Measurements from ENCODE around the gene NEUROD2. TPM values are rescaled to one million over a fixed set of nuclear protein-coding genes. Genes with fewer than 3 reads are reported as not detected.
A peak's percentile ranks its signal among the peaks of the same experiment; 100 is the strongest.

Gene NEUROD2
- polyA plus RNA-seq, 2 of the 4 experiments (the other 2 are of a cell fraction), result not detected

GRCh38 chr17:39576187-39576586, 31.5 kb downstream of the NEUROD2 start:
- Histone ChIP-seq H3K27ac (no peak overlapping the region), H3K9me3 (peaks cover 3% of the 10 kb centered on the region; the same call in 1 of the 3 replicates), H3K4me2 (no peak overlapping the region), H3K4me1 (peaks cover 5% of the 10 kb centered on the region; the same call in 2 of the 3 replicates), H3K4me3 (no peak overlapping the region)
- TF ChIP-seq CHD4 (IDR thresholded peaks at IDR 0.05; ENCODE audit: borderline replicate concordance) (no peak), SMC3 (IDR thresholded peaks at IDR 0.05) (no peak), PBX3 (IDR thresholded peaks at IDR 0.05) (no peak), CTCF (IDR thresholded peaks at IDR 0.05) (peak; percentile 45; the same call in 2 of the 3 replicates), TP53 (CRISPR knock-in tag; IDR thresholded peaks at IDR 0.05) (no peak), RAD21 (conservative IDR thresholded peaks at IDR 0.05 in 1 of 2, IDR thresholded peaks at IDR 0.05 in 1 of 2) (peak in 1 of 2 experiments; percentile 32; a peak in 2 of 5 replicates), BCL3 (IDR thresholded peaks at IDR 0.05) (no peak), USF2 (IDR thresholded peaks at IDR 0.05) (no peak), JUNB (IDR thresholded peaks at IDR 0.05) (no peak), RCOR1 (IDR thresholded peaks at IDR 0.05; ENCODE audit: low read depth, low read length) (no peak), BHLHE40 (IDR thresholded peaks at IDR 0.05; ENCODE audit: low read depth, low read length) (no peak), MAZ (IDR thresholded peaks at IDR 0.05; ENCODE audit: borderline replicate concordance, low read depth, low read length) (no peak), HOXB5 (CRISPR knock-in tag; IDR thresholded peaks at IDR 0.05) (no peak), NR3C1 (IDR thresholded peaks at IDR 0.05) (no peak), ZNF302 (CRISPR knock-in tag; IDR thresholded peaks at IDR 0.05) (no peak), HES2 (IDR thresholded peaks at IDR 0.05) (no peak)
- ChIA-PET CTCF (interaction anchor here (0.6 to 8.8 kb wide), 21 partner anchors 10 to 564 kb away, joined by 3 to 145 read pairs (median 5); no protein-coding TSS in a partner anchor), POLR2A (no interaction called here)
- 22% methylated on average over 7 of the region's 7 CpGs for WGBS (ENCODE audit: missing lambda C conversion rate)
- ATAC-seq, result peak; percentile 51 to 72; a peak in 4 of 6 replicates
- peak; percentile 41 to 80 for DNase-seq (ENCODE audit: low read depth in 1 of 2, low spot score in 1 of 2)
- FAIRE-seq, result no peak

GRCh38 chr17:39573447-39574298, 34.0 kb downstream of the NEUROD2 start:
- FAIRE-seq (peak; percentile 67), DNase-seq (ENCODE audit: low read depth in 1 of 2, low spot score in 1 of 2) (peak; percentile 81 to 95), ATAC-seq (peak; percentile 91 to 96)
- Histone ChIP-seq H3K9me3 (peaks cover 8% of the 10 kb centered on the region; the same call in 1 of the 3 replicates), H3K27ac (peak overlapping the region; percentile 74 to 90), H3K4me3 (peak overlapping the region; percentile 57), H3K4me1 (peaks cover 5% of the 10 kb centered on the region; the same call in 2 of the 3 replicates), H3K4me2 (peak overlapping the region; percentile 84)
- 4% methylated on average over 30 of the region's 66 CpGs for WGBS (ENCODE audit: missing lambda C conversion rate)
- ChIA-PET CTCF (interaction anchor here (0.8 to 11.3 kb wide), 5 partner anchors 17 to 61 kb away, joined by 3 to 118 read pairs (median 11); no protein-coding TSS in a partner anchor), POLR2A (interaction anchor here (0.5 to 1.5 kb wide), 6 partner anchors 15 to 374 kb away, joined by 3 to 5 read pairs (median 4); partner anchors contain the start of genes CDK12 and RPL19)
- TF ChIP-seq FOSL2 (IDR thresholded peaks at IDR 0.05), result no peak
- TF ChIP-seq FOSL2 (CRISPR knock-in tag; IDR thresholded peaks at IDR 0.05), result no peak
- no peak for TF ChIP-seq CBX8 (IDR thresholded peaks at IDR 0.05)
- TF ChIP-seq CHD2 (IDR thresholded peaks at IDR 0.05; ENCODE audit: low read length, partially characterized antibody), result no peak
- TF ChIP-seq CHD4 (IDR thresholded peaks at IDR 0.05; ENCODE audit: borderline replicate concordance), result no peak
- 0 out of 2 replicates have a peak, but pooled peaks have one; percentile 78 for TF ChIP-seq FOSB (CRISPR knock-in tag; IDR thresholded peaks at IDR 0.05)
- TF ChIP-seq HDAC2 (IDR thresholded peaks at IDR 0.05), result no peak
- 0 out of 2 replicates have a peak, but pooled peaks have one; percentile 53 for TF ChIP-seq NPAS2 (CRISPR knock-in tag; IDR thresholded peaks at IDR 0.05; ENCODE audit: borderline replicate concordance)
- TF ChIP-seq EHMT2 (IDR thresholded peaks at IDR 0.05; ENCODE audit: low read depth), result no peak
- peak; percentile 44 for TF ChIP-seq POLR2A (IDR thresholded peaks at IDR 0.05; ENCODE audit: low read length)
- TF ChIP-seq USF2 (IDR thresholded peaks at IDR 0.05), result peak; percentile 88
- TF ChIP-seq HOXB13 (CRISPR knock-in tag; IDR thresholded peaks at IDR 0.05; ENCODE audit: low read depth), result no peak
- TF ChIP-seq ATOH8 (CRISPR knock-in tag; IDR thresholded peaks at IDR 0.05; ENCODE audit: low read depth), result no peak
- TF ChIP-seq ZNF302 (CRISPR knock-in tag; IDR thresholded peaks at IDR 0.05), result no peak
- no peak for TF ChIP-seq ZC3H11A (IDR thresholded peaks at IDR 0.05)
